ENCODE data around the gene GDE1.

DNA sequence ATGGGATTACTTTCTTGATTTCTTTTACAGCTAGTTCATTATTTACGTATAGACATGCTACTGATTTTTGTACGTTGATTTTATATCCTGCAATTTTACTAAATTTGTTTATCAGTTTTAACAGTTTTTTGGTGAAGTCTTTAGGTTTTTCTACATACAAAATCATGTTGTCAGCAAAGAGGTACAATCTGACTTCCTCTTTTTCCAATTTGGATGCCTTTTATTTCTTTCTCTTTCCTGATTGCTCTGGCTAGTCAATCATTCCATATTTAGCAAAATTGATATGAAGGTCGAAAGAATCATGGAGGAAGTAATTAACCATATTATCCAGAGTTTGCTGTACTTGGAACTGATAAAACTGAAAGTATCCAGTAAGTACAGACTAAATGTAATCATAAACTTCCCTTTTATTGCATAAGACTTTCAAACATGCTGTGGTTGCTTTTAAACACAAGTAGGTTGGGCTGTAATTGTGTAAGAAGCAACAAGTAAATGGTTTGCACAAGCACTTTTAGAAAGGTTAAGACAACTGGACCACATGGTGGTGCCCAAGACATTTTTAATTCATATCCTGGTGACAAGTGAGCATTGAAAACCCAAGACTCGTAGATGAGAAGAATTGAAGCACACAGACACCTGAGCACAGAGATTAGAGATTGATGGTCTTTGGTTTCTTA, 8.4 kb downstream of the GDE1 start:
- TF ChIP-seq, protein P1, sequence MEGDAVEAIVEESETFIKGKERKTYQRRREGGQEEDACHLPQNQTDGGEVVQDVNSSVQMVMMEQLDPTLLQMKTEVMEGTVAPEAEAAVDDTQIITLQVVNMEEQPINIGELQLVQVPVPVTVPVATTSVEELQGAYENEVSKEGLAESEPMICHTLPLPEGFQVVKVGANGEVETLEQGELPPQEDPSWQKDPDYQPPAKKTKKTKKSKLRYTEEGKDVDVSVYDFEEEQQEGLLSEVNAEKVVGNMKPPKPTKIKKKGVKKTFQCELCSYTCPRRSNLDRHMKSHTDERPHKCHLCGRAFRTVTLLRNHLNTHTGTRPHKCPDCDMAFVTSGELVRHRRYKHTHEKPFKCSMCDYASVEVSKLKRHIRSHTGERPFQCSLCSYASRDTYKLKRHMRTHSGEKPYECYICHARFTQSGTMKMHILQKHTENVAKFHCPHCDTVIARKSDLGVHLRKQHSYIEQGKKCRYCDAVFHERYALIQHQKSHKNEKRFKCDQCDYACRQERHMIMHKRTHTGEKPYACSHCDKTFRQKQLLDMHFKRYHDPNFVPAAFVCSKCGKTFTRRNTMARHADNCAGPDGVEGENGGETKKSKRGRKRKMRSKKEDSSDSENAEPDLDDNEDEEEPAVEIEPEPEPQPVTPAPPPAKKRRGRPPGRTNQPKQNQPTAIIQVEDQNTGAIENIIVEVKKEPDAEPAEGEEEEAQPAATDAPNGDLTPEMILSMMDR (conservative IDR thresholded peaks at IDR 0.05 in 1 of 2, IDR thresholded peaks at IDR 0.05 in 1 of 2; ENCODE audit: low read depth in 1 of 2, low read length in 2 of 2) = no peak
- TF ChIP-seq EZH2 (IDR thresholded peaks at IDR 0.05; ENCODE audit: low read length, missing control alignments) = no peak

All from fibroblast of lung (primary cell).